ENCODE data around the gene PFN3.

Gene PFN3

DNA sequence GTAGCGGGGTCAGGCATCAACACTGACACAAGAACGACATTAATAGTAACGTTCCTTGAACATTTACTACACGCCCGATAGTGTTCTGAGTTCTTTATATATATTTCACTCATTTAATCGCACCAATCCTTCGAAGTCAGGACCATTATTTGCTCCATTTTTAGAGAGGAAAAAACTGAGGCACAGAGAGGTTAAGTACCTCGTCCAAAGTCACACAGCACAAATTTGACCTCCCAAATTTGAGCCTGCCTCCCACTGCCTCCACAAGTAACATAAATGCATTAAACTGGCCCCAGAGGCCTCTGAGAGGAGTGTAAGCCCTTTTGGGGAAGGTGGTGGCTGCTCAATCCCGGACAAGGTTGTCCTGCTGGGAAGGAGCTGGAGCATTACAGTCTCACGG lies 36.9 kb downstream of the PFN3 start:
- no peak for TF ChIP-seq CTCF (IDR thresholded peaks at IDR 0.05)

DNA sequence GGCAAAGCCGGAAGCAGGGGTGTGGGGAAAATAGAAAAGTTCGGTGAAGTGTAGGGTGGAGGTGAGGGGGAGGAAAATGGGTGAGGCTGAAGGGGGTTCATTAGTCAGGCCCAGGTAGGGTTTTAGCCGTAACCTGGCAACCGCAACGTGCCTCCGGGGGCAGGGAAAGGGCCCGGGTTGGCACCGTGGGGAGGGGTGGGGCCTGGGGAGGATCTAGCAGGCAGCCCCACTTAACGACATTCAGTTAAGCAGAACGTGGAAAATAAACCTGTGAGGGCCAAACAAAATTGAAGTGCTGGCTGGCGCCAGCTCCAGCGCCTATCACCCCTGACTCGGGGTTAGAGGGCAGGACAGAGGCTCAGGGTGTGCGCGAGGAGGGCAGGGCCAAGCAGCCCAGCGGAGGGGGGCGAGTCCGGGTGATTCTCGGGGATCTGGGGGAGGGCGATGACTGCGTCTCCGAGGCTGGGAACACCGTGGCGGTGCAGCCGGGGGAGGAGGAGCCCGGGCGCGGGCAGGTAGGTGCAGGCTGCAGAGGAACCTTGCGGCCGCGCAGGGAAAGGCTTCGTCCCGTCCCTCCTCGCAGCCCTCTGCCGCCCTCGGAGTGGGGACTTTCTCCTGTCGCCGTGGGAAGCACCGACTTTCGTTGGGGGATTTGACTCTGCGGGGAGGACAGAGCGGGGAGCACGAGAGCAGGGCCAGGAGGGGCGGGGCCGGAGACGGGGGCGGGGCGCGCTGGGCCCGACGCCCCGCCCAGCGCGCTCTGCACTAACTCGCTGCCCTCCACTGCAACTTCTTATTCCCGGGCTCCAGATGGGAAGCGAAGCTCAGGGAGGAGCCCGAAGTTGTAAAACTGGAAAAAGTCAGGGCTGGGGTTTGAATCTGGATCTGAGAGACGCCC lies 37.6 kb downstream of the PFN3 start:
- TF ChIP-seq CTCF (IDR thresholded peaks at IDR 0.05), result no peak

- no peak for TF ChIP-seq CTCF (IDR thresholded peaks at IDR 0.05)
These were observed 38.2 kb downstream of the PFN3 start for GRCh38 chr5:177362292-177362609.

DNA sequence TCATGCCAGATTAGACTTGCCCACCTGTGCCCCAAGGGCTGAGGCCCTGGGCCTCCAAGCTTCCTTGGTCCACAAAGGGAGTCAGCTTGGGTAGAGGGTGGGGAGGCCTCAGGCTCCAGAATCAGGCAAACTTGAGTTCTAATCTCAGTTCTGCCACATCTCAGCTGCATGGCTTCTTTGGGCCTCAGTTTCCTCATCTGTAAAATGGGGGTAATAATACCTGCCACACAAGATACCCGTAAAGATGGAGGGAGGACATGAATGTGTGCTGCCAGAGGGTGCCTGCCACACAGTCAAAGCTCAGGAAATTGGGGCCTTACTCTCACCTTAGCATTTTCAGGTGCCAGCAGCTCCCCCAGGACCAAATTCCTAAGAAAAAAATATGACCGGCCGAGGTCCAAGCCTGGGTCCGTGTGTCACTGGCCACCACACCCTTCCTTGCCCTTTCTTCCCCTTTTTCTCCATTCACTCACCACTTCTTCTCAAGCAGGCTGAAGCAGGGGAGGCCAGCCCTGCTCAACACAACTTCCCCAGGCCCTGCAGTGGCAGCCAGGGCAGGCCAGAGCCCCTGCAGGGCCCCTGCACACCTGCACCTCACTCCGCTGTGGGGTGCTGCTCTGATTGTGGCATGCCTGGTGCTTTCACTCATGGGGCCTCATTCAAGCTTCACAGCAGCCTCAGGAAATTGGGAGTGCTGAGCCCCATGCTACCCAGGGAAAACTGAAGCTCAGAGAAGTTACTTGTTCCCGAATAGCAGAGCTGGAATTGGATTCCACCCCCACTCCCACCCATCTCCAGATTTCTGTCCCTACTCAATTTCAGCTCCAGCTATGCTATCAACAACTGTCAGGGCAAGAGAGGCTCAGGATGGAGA lies 38.8 kb downstream of the PFN3 start:
- no peak for TF ChIP-seq CTCF (IDR thresholded peaks at IDR 0.05)

DNA sequence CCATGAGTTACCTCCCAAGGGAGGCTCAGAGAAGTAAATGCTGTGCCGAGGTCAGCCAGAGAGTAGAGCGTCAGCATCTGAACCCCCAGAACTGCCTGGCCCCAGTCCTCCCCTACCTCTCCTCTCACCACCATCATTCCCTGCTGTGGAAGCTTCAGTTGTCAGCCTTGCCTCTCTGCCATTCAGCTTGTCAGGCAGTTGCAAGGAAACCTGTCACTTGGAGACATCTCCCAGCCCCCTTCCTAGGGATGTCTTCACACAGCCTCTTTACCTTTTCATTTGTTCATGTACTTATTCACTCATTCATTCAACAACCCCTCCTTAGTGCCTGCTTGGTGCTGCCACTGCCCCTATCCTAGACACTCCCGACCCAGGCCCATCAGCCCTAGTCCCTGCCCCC lies 40.6 kb downstream of the PFN3 start:
- no peak for TF ChIP-seq CTCF (IDR thresholded peaks at IDR 0.05)

DNA sequence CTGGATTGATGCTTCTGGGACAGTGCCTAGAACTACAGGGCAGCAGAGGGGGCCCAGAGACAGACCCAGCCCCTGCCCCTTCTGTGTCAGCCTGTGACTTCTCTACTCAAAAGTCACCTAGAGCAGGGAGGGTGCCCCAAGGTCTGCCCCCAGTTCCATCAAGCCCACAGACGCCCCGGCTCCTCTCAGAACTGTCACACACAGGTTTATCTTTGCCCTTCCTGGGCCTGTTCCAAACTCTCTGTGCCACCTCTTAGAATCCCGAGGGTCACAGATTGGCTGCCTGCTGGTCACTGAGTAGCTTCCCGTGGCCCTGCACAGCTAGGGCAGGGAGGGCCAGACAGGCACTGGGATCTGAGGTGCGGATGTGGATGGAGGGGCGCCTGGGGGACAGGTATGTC lies 41.0 kb downstream of the PFN3 start:
- no peak for TF ChIP-seq CTCF (IDR thresholded peaks at IDR 0.05)

- TF ChIP-seq CTCF (IDR thresholded peaks at IDR 0.05), result no peak
These were observed 42.1 kb downstream of the PFN3 start for GRCh38 chr5:177358370-177358819.
